Duodenal mucosa (tissue), 2 donors: ENCODE measurements around the gene U2AF2.
A peak's percentile ranks its signal among the peaks of the same experiment; 100 is the strongest.

ENCODE experiments used
- H3K27ac ChIP-seq: one replicate; pipeline ENCODE4 v1.7.0; 2013; ENCODE audit warnings: low read depth, low read length
- H3K27me3 ChIP-seq, 2 donors: one replicate each; pipeline ENCODE4 v1.7.0; 2013; ENCODE audit warnings: low read length in 2 of 2, control low read depth in 1 of 2; ENCODE audit not compliant: insufficient read depth in 2 of 2, control insufficient read depth in 1 of 2
- H3K36me3 ChIP-seq, 2 donors: one replicate each; pipeline ENCODE4 v1.7.0; 2013; ENCODE audit warnings: low read length in 2 of 2, control low read depth in 1 of 2; ENCODE audit not compliant: insufficient read depth in 2 of 2, control insufficient read depth in 1 of 2
- H3K4me1 ChIP-seq, 2 donors: one replicate each; pipeline ENCODE4 v1.7.0; 2013; ENCODE audit warnings: low read length in 2 of 2, control low read depth in 1 of 2; ENCODE audit not compliant: insufficient read depth in 2 of 2, control insufficient read depth in 1 of 2
- H3K4me3 ChIP-seq, 2 donors: one replicate each; pipeline ENCODE4 v1.7.0; 2013; ENCODE audit warnings: low read length in 2 of 2, low read depth in 1 of 2
- H3K9ac ChIP-seq, 2 donors: one replicate each; pipeline ENCODE4 v1.7.0; 2013; ENCODE audit warnings: low read length in 2 of 2, low read depth in 1 of 2
- H3K9me3 ChIP-seq, 2 donors: one replicate each; pipeline ENCODE4 v1.7.0; 2013; ENCODE audit warnings: low read length in 2 of 2, control low read depth in 1 of 2; ENCODE audit not compliant: control insufficient read depth in 1 of 2

The U2AF2 gene

DNA sequence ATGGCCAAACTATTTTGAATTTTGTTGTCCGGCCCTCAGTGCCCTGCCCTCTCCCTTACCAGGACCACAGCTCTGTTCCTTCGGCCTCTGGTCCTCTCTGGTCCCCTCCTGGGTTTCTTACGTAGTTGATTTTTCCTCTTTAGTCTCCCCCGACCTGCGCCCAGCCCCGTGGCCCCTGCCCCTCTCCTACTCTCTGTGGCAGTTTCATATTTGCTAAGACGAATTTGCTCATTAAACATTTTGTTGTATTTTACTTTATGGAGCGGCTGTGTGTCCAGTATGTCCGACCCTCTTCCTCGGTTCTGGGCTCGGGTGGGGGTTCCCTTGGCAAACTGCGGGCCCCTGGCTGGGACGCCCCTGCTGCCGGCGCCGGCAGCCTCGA, 19.6 kb downstream of the U2AF2 start:
- Histone ChIP-seq H3K4me3 (peak overlapping the region; percentile 48 to 97), H3K27me3 (no peaks in the 10 kb centered on the region), H3K27ac (peak overlapping the region; percentile 39), H3K9ac (peak overlapping the region; percentile 25 to 41), H3K9me3 (no peaks in the 10 kb centered on the region), H3K36me3 (peaks cover 26 to 46% of the 10 kb centered on the region in 2 donors), H3K4me1 (peaks cover 35 to 47% of the 10 kb centered on the region in 2 donors)

DNA sequence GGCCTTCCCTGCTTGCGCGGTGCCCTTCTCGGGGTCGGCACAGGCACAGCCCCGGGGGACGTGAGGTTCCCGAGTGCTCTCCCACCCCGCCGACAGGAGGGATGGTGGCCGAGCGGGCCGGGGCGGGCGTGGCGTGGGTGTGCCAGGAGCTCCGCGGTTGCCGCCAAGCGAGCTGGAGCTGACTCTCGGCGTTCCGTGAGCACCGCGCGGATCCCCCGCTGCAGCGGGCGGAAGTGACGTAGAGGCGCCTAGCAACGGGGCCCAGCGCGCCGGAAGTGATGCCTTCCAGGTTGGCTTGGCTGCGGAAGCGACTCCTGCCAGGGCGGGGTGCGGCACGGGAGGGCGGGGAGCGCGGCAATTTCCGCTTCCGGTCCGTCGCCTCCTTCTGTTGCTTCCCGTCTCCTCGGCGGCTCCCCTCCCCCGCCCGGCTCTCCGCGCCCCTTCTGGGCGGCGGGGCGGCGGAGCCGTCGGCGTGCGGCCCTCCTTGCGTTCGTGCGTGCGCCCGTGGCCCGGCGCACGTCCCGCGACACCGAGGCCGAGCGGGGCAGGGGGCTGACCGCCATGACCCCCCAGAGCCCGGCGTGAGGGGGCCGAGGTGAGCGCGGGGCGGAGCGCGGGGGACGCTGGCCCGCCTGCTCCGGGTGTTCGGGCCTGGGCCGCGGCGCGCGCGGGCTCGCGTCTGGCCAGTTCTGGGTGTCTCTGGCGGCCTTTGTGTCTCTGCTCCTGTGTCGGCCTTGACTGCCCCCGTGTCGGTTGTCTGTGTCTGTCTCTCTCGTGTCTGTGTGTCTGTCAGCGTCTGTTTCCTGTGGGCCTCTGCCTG, 20.2 kb downstream of the U2AF2 start, which contains the start of gene EPN1:
Gene EPN1 (plus strand): TSS at position 386 of the 820 bp plus-strand sequence. CDS start 3,402 bp downstream, outside the sequence.
- Histone ChIP-seq H3K4me1 (peaks cover 41 to 52% of the 10 kb centered on the region in 2 donors), H3K36me3 (peaks cover 26 to 46% of the 10 kb centered on the region in 2 donors), H3K27ac (peak within 1 kb of the TSS; percentile 86), H3K9ac (peak within 1 kb of the TSS; percentile 95 to 96), H3K4me3 (peak within 1 kb of the TSS; percentile 91 to 97), H3K9me3 (no peaks in the 10 kb centered on the region), H3K27me3 (no peaks in the 10 kb centered on the region)

DNA sequence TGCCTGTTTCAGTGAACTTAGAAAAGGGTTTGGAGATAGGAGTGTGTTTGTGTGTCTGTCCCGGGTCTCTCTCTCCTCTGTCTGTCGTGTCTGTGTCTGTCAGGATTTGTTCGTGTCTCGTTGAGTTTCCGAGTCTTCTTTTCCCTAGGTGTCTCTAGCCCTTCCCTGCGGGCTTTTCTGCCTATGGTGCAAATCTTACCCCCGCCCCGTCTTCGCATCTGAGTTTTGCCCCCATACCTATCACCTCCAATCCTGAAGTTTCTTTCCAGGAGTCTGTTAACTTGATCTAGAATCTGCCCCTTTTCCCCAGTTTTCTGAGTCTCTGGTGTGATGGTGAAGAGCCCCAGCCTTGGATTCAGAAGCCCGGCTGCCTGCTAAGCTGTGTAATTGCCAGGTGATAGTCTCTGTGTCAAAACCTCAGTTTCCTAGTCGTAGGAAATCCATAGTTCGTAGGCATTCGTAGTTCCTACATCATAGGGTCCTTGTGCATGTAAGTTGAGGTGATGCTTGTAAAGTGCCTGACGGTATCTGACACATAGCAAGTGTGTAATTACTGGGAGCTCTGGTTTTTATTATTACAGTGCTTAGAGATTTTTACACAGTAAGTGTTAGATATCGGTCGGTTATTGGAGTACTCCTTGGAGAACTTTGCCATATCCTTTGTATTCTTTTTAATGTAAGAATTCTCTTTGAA, 21.0 kb downstream of the U2AF2 start:
- Histone ChIP-seq H3K9ac (peak overlapping the region; percentile 95 to 96), H3K4me3 (peak overlapping the region; percentile 91 to 97), H3K36me3 (peaks cover 28 to 46% of the 10 kb centered on the region in 2 donors), H3K27ac (peak overlapping the region; percentile 86), H3K27me3 (no peaks in the 10 kb centered on the region), H3K4me1 (peaks cover 48 to 52% of the 10 kb centered on the region in 2 donors), H3K9me3 (no peaks in the 10 kb centered on the region)

DNA sequence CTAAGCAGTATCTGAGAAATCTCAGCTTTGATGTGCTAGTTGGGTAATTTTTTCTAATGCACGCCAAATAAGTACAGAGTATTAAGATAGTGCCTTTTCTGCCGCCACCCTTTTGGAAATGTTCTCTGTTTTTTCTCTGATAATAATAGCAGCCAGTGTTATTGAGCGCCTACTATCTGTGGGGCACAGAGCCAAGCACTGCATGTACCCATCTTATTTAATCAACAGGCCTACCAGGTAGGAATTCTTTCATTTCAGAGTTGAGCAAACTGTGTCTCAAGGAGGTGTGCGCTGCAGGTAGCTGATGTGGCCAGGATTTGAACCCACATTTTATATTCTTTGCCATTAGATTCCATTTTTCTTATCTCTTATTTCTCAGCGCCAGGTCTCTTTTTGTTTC, 21.5 kb downstream of the U2AF2 start:
- peaks cover 33 to 49% of the 10 kb centered on the region in 2 donors for H3K36me3 ChIP-seq
- H3K9me3 ChIP-seq, result no peaks in the 10 kb centered on the region
- peak overlapping the region; percentile 95 to 96 for H3K9ac ChIP-seq
- H3K4me3 ChIP-seq, result peak overlapping the region; percentile 91 to 97
- no peak overlapping the region for H3K27ac ChIP-seq
- H3K4me1 ChIP-seq, result peaks cover 52 to 53% of the 10 kb centered on the region in 2 donors
- no peaks in the 10 kb centered on the region for H3K27me3 ChIP-seq

DNA sequence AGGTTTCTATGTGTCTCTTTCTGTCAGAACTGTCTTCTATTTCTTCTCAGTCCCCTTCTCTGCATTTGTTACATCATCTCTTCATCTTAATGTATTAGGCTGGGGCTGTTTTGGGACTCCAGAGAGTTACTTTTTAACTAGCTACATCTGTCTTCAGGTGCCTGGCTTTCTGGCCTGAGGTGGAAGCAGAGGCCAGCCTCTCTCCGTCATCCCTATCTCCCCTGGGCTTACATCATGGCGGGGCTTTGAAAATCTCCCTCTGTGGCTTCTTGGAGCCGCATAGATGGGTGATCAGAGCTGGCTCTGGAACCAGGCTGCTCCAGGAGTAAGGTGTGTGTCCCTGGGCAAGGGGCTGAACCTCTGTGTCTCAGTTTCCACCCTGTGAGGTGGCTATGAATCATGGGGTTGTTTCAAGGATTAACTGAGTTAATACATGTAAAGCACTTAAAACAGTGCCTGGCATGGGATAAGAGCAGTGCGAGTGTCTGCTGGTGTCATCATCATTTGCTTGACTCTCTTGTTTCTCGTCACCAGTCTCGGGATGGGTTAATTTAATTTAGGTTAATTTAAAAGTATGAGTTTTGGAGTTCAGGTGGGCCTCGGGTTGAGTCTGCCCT, 22.2 kb downstream of the U2AF2 start:
- Histone ChIP-seq H3K27ac (peak overlapping the region; percentile 22), H3K4me3 (peak overlapping the region; percentile 91 to 97), H3K4me1 (peaks cover 55 to 59% of the 10 kb centered on the region in 2 donors), H3K9ac (peak overlapping the region; percentile 95 to 96), H3K36me3 (peaks cover 36 to 51% of the 10 kb centered on the region in 2 donors), H3K9me3 (no peaks in the 10 kb centered on the region), H3K27me3 (no peaks in the 10 kb centered on the region)

DNA sequence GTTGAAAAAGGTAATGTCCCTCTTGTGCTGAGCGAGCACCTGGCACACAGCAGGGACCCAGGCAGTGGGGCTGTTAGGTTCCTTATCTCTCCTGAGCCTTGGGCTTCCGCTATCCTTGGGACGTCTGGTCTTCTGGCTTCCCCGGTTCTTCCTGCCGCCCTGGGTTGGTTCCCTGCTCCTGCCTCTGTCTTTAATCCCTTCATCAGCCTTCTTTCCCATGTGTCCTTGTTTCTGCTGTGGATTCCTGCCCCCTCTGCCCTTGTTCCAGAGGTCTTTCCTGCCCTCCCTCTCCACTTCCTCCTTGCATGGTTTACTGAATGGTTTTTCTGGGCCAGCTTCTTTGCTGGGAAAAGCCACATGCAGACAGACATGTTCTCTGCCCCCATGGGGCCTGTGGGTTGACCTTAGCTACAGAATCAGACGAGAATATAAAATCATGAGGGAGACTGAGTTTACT, 22.8 kb downstream of the U2AF2 start:
- Histone ChIP-seq H3K9ac (peak overlapping the region; percentile 20 to 96), H3K27me3 (no peaks in the 10 kb centered on the region), H3K36me3 (peaks cover 36 to 51% of the 10 kb centered on the region in 2 donors), H3K4me1 (peaks cover 60 to 63% of the 10 kb centered on the region in 2 donors), H3K9me3 (no peaks in the 10 kb centered on the region), H3K4me3 (peak overlapping the region; percentile 91 to 97), H3K27ac (peak overlapping the region; percentile 24)

DNA sequence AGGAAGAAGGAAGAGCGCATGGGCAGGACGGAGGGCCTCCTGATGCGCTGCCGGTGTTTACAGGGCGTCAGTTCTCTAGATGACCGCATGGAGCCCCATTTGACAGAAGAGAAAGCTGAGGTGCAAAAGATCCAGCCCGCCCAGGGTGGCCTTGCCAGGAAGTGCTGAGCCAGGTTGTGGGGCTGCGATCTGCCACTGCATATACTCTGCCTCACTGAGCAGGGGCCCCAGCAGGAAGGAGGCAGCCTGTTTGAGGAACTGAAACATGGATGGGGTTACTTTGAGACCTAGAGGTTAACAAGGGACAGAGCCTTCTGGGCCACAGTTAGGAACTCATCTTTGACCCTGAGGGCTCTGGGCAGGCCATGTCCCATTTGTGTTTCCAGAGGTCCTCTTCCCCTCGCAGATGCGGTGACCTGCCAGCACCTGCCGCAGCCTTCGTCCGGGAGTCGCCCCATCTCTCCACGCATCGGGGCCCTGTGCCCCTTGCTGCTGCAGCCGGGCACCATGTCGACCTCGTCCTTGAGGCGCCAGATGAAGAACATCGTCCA, 23.4 kb downstream of the U2AF2 start:
- Histone ChIP-seq H3K4me3 (peak overlapping the region; percentile 91 to 97), H3K9ac (peak overlapping the region; percentile 20 to 96), H3K9me3 (no peaks in the 10 kb centered on the region), H3K4me1 (peaks cover 62 to 63% of the 10 kb centered on the region in 2 donors), H3K36me3 (peaks cover 36 to 51% of the 10 kb centered on the region in 2 donors), H3K27me3 (no peaks in the 10 kb centered on the region), H3K27ac (peak overlapping the region; percentile 24)

DNA sequence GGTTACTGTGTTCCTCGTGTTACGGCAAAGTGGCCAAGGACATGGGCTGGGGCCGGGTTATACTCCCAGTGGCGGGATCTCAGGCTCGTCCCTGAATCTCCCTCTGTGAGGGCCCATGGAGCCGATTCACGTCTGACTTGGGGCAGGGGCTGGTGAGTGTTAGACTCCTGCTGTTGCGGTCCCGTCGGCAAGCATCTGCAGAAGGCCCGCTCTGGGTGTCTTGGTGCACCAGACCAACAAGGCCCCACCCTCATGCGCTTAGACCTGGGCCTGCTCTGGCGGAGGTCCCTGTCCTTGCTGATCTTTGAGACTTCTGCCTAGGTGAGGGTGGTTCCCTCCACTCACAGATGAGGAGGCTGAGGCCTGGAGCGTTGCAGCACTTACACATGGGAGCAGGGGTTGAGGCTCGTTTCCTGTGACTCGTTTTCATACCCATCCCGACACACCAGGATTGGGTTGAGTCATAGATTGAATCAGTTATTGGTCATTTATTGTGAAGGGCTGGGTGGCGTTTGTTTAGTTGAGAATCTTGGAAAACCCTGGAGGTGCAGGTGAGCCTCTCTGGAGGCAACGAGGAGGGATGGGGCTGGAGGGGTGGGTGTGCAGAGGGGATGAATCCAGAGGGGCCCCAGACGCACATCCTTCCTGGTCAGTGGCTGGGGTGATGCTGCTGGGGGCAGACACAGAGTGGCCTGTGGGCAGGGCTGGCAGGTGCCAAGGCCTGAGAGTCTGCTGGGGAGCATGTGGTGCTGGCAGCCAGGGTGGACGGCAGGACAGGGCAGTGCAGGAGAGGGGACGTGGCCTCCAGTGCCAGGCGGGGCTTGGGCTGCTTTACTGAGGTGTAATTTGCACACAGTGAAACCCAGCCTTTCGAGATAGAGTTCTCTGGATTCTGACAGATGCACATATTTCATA, 24.8 kb downstream of the U2AF2 start:
- no peak overlapping the region for H3K9ac ChIP-seq
- no peaks in the 10 kb centered on the region for H3K27me3 ChIP-seq
- peaks cover 33 to 48% of the 10 kb centered on the region in 2 donors for H3K36me3 ChIP-seq
- no peaks in the 10 kb centered on the region for H3K9me3 ChIP-seq
- H3K4me3 ChIP-seq, result no peak overlapping the region
- H3K27ac ChIP-seq, result no peak overlapping the region
- peaks cover 63 to 76% of the 10 kb centered on the region in 2 donors for H3K4me1 ChIP-seq
